Subcutaneous adipose tissue (tissue), 4 donors: ENCODE measurements around the gene EEFSEC. TPM values are rescaled to one million over a fixed set of nuclear protein-coding genes. Genes with fewer than 3 reads are reported as not detected.

Experiments
- CTCF ChIP-seq: fragments of 450-650 bp; IDR thresholded peaks from one replicate; pipeline ENCODE4 v1.5.1; 2016; ENCODE audit warnings: low read depth, mild to moderate bottlenecking, control low read depth, antibody characterized with exemption, moderate library complexity
- total RNA-seq, 4 donors: library from RNA; depleted of rRNA; stranded (reverse); fragments of >200 nt; gene quantifications; one replicate each; pipeline ENCODE4 v1.1.0, GENCODE V29; 2016

Gene EEFSEC
- total RNA-seq, 4 donors from 2014 or later: 13.7 to 26.9 (median 17.4) TPM

- TF ChIP-seq CTCF: no peak
These were observed 219.6 kb downstream of the EEFSEC start for GRCh38 chr3:128372707-128373533.

- no peak for TF ChIP-seq CTCF
These were observed 221.6 kb downstream of the EEFSEC start for GRCh38 chr3:128374746-128375445.

GRCh38 chr3:128376516-128376915 lies 223.2 kb downstream of the EEFSEC start:
- TF ChIP-seq CTCF: no peak

GRCh38 chr3:128378631-128379347 lies 225.5 kb downstream of the EEFSEC start:
- TF ChIP-seq CTCF: no peak

- TF ChIP-seq CTCF: no peak
These were observed 226.3 kb downstream of the EEFSEC start for GRCh38 chr3:128379367-128380160.

GRCh38 chr3:128380295-128380694 lies 227.0 kb downstream of the EEFSEC start:
- TF ChIP-seq CTCF: no peak
